ENCODE results near the gene KCNA1.

- TF ChIP-seq CTCF (conservative IDR thresholded peaks at IDR 0.05; ENCODE audit: low read depth, low read length) (no peak), EZH2 (IDR thresholded peaks at IDR 0.05; ENCODE audit: borderline replicate concordance, low read depth, low read length, poor library complexity, severe bottlenecking) (no peak)
Measured at GRCh38 chr12:4954621-4955354, 45.1 kb downstream of the KCNA1 start.

Data from A673 (cell line).